Stomach smooth muscle (tissue), 2 donors: ENCODE measurements around the gene PRDM11.

Experiments used
- H3K27ac ChIP-seq: one replicate; pipeline ENCODE4 v1.7.0; 2013; ENCODE audit warnings: mild to moderate bottlenecking, low read length, inconsistent platforms
- H3K27me3 ChIP-seq, 2 donors: one replicate each; pipeline ENCODE4 v1.7.0; 2013; ENCODE audit warnings: low read length in 2 of 2; ENCODE audit not compliant: insufficient read depth in 2 of 2, control insufficient read depth in 1 of 2
- H3K36me3 ChIP-seq, 2 donors: one replicate each; pipeline ENCODE4 v1.7.0; 2013; ENCODE audit warnings: low read length in 2 of 2; ENCODE audit not compliant: control insufficient read depth in 2 of 2, insufficient read depth in 2 of 2
- H3K4me1 ChIP-seq: one replicate; pipeline ENCODE4 v1.7.0; 2013; ENCODE audit warnings: low read length; ENCODE audit not compliant: control insufficient read depth, insufficient read depth
- H3K4me3 ChIP-seq, 2 donors: one replicate each; pipeline ENCODE4 v1.7.0; 2013; ENCODE audit warnings: low read length in 2 of 2
- H3K9ac ChIP-seq, 2 donors: one replicate each; pipeline ENCODE4 v1.7.0; 2013; ENCODE audit warnings: low read length in 2 of 2, mild to moderate bottlenecking in 1 of 2
- H3K9me3 ChIP-seq, 2 donors: one replicate each; pipeline ENCODE4 v1.7.0; 2013; ENCODE audit warnings: low read length in 2 of 2; ENCODE audit not compliant: control insufficient read depth in 2 of 2
- donor health status: healthy.
- donor health status: Pancreatic carcinoma.

PRDM11 gene

GRCh38 chr11:45224766-45225165, 78.3 kb downstream of the PRDM11 start:
- Histone ChIP-seq H3K4me1 (no peaks in the 10 kb centered on the region), H3K9ac (no peak overlapping the region), H3K4me3 (no peak overlapping the region), H3K27ac (no peak overlapping the region), H3K9me3 (no peaks in the 10 kb centered on the region), H3K36me3 (peaks cover 40 to 47% of the 10 kb centered on the region in 2 donors), H3K27me3 (no peaks in the 10 kb centered on the region)

GRCh38 chr11:45225277-45225676, 78.8 kb downstream of the PRDM11 start:
- H3K4me1 ChIP-seq = no peaks in the 10 kb centered on the region
- no peak overlapping the region for H3K27ac ChIP-seq
- no peaks in the 10 kb centered on the region for H3K27me3 ChIP-seq
- peaks cover 39 to 47% of the 10 kb centered on the region in 2 donors for H3K36me3 ChIP-seq
- H3K4me3 ChIP-seq = no peak overlapping the region
- H3K9ac ChIP-seq = no peak overlapping the region
- H3K9me3 ChIP-seq = no peaks in the 10 kb centered on the region

- Histone ChIP-seq H3K4me1 (no peaks in the 10 kb centered on the region), H3K27ac (no peak overlapping the region), H3K9me3 (no peaks in the 10 kb centered on the region), H3K9ac (no peak overlapping the region), H3K36me3 (peaks cover 34 to 43% of the 10 kb centered on the region in 2 donors), H3K27me3 (no peaks in the 10 kb centered on the region), H3K4me3 (no peak overlapping the region)
Observed at GRCh38 chr11:45225961-45226871, 79.8 kb downstream of the PRDM11 start.

GRCh38 chr11:45226901-45227300, 80.5 kb downstream of the PRDM11 start:
- H3K4me3 ChIP-seq = no peak overlapping the region
- no peak overlapping the region for H3K9ac ChIP-seq
- no peaks in the 10 kb centered on the region for H3K9me3 ChIP-seq
- H3K27me3 ChIP-seq = no peaks in the 10 kb centered on the region
- H3K27ac ChIP-seq = no peak overlapping the region
- H3K4me1 ChIP-seq = no peaks in the 10 kb centered on the region
- peaks cover 28 to 39% of the 10 kb centered on the region in 2 donors for H3K36me3 ChIP-seq

GRCh38 chr11:45227836-45228235, 81.4 kb downstream of the PRDM11 start:
- Histone ChIP-seq H3K4me1 (no peaks in the 10 kb centered on the region), H3K9ac (no peak overlapping the region), H3K27me3 (no peaks in the 10 kb centered on the region), H3K27ac (no peak overlapping the region), H3K36me3 (peaks cover 24 to 35% of the 10 kb centered on the region in 2 donors), H3K4me3 (no peak overlapping the region), H3K9me3 (no peaks in the 10 kb centered on the region)

- peaks cover 24 to 30% of the 10 kb centered on the region in 2 donors for H3K36me3 ChIP-seq
- no peak overlapping the region for H3K9ac ChIP-seq
- no peaks in the 10 kb centered on the region for H3K27me3 ChIP-seq
- no peaks in the 10 kb centered on the region for H3K9me3 ChIP-seq
- no peaks in the 10 kb centered on the region for H3K4me1 ChIP-seq
- H3K4me3 ChIP-seq = no peak overlapping the region
- no peak overlapping the region for H3K27ac ChIP-seq
Observed at GRCh38 chr11:45229401-45230020, 83.1 kb downstream of the PRDM11 start.

GRCh38 chr11:45232341-45233080, 86.1 kb downstream of the PRDM11 start:
- Histone ChIP-seq H3K27me3 (peaks cover 0 to 3% of the 10 kb centered on the region in 2 donors), H3K4me1 (no peaks in the 10 kb centered on the region), H3K36me3 (peaks cover 3 to 4% of the 10 kb centered on the region in 2 donors), H3K9me3 (no peaks in the 10 kb centered on the region), H3K9ac (no peak overlapping the region), H3K27ac (no peak overlapping the region), H3K4me3 (no peak overlapping the region)

GRCh38 chr11:45233121-45233803, 86.8 kb downstream of the PRDM11 start:
- Histone ChIP-seq H3K36me3 (no peaks in the 10 kb centered on the region), H3K4me1 (no peaks in the 10 kb centered on the region), H3K4me3 (no peak overlapping the region), H3K9ac (no peak overlapping the region), H3K9me3 (no peaks in the 10 kb centered on the region), H3K27ac (no peak overlapping the region), H3K27me3 (peaks cover 0 to 3% of the 10 kb centered on the region in 2 donors)

- Histone ChIP-seq H3K27me3 (peaks cover 0 to 3% of the 10 kb centered on the region in 2 donors), H3K9ac (no peak overlapping the region), H3K9me3 (no peaks in the 10 kb centered on the region), H3K27ac (no peak overlapping the region), H3K36me3 (no peaks in the 10 kb centered on the region), H3K4me3 (no peak overlapping the region), H3K4me1 (no peaks in the 10 kb centered on the region)
Observed at GRCh38 chr11:45233804-45234170, 87.3 kb downstream of the PRDM11 start.

- Histone ChIP-seq H3K9me3 (no peaks in the 10 kb centered on the region), H3K27ac (no peak overlapping the region), H3K9ac (no peak overlapping the region)
Observed at GRCh38 chr11:45234306-45235006, 88.0 kb downstream of the PRDM11 start.

More at GRCh38 chr11:45234306-45235006, 88.0 kb downstream of the PRDM11 start:
- no peak overlapping the region for H3K4me3 ChIP-seq
- no peaks in the 10 kb centered on the region for H3K4me1 ChIP-seq
- H3K36me3 ChIP-seq = no peaks in the 10 kb centered on the region
- peaks cover 0 to 3% of the 10 kb centered on the region in 2 donors for H3K27me3 ChIP-seq
